Measurements from ENCODE around the gene C3orf70. TPM values are rescaled to one million over a fixed set of nuclear protein-coding genes. Genes with fewer than 3 reads are reported as not detected.

The C3orf70 gene
- total and polyA plus RNA-seq, 9 donors = 3.5 to 17.7 (median 7.6) TPM

DNA sequence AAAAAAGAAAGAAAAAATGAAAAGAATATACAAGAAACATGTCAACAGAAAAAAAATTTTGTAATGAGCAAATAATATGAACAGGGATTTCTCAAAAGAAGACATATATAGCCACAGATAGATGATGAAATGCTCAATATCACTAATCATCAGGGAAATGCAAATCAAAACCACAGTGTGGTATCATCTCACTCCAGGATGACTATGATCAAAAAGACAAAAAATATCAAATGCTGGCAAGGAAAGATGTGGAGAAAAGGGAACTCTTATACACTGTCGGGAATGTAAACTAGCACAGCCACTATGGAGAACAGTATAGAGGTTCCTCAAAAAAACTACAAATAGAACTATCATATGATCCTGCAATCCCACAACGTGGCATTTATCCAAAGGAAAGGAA, 94.1 kb downstream of the C3orf70 start:
- Histone ChIP-seq H3K27me3 (no peaks in the 10 kb centered on the region), H3K9me3 (no peaks in the 10 kb centered on the region), H3K4me3 (no peak overlapping the region), H3K36me3 (no peaks in the 10 kb centered on the region), H3K27ac (no peak overlapping the region), H3K4me1 (ENCODE audit: insufficient read depth) (no peaks in the 10 kb centered on the region)
- TF ChIP-seq POLR2A (IDR thresholded peaks at IDR 0.05) = no peak
- no peak for TF ChIP-seq EP300 (IDR thresholded peaks at IDR 0.05)
- TF ChIP-seq, protein P1, sequence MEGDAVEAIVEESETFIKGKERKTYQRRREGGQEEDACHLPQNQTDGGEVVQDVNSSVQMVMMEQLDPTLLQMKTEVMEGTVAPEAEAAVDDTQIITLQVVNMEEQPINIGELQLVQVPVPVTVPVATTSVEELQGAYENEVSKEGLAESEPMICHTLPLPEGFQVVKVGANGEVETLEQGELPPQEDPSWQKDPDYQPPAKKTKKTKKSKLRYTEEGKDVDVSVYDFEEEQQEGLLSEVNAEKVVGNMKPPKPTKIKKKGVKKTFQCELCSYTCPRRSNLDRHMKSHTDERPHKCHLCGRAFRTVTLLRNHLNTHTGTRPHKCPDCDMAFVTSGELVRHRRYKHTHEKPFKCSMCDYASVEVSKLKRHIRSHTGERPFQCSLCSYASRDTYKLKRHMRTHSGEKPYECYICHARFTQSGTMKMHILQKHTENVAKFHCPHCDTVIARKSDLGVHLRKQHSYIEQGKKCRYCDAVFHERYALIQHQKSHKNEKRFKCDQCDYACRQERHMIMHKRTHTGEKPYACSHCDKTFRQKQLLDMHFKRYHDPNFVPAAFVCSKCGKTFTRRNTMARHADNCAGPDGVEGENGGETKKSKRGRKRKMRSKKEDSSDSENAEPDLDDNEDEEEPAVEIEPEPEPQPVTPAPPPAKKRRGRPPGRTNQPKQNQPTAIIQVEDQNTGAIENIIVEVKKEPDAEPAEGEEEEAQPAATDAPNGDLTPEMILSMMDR (IDR thresholded peaks at IDR 0.05) = no peak
- WGBS, 3 donors = 68 to 80% (median 69%) methylated on average over 2 of the region's 2 CpGs
- intact Hi-C loops (cut with DNase I) = no loop called here
- no peak for DNase-seq

GRCh38 chr3:185057829-185058228, 95.0 kb downstream of the C3orf70 start:
- H3K4me3 ChIP-seq = no peak overlapping the region
- H3K27me3 ChIP-seq = no peaks in the 10 kb centered on the region
- DNase-seq = no peak
- no peak overlapping the region for H3K27ac ChIP-seq
- H3K9me3 ChIP-seq = no peaks in the 10 kb centered on the region
- H3K36me3 ChIP-seq = no peaks in the 10 kb centered on the region
- WGBS, 3 donors = 97 to 100% (median 100%) methylated on average over 1 of the region's 1 CpG
- intact Hi-C loops (cut with DNase I) = no loop called here
- no peak for TF ChIP-seq EP300 (IDR thresholded peaks at IDR 0.05)
- no peak for TF ChIP-seq POLR2A (IDR thresholded peaks at IDR 0.05)
- TF ChIP-seq, protein P1 (IDR thresholded peaks at IDR 0.05) = no peak
- H3K4me1 ChIP-seq (ENCODE audit: insufficient read depth) = no peaks in the 10 kb centered on the region

DNA sequence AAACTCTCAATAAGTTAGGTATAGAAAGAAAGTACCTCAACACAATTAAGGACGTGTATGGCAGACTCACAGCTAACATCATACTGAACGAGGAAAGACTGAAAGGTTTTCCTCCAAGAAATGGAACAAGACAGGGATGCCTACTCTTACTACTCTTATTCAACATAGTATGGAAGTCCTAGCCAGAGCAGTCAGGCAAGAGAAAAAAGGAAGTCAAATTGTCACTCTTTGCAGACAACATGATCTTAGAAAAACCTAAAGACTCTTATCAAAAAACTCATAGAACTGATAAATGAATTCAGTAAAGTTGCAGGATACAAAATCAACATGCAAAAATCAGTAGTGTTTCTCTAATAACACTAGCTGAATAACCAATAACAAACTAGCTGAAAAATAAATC, 96.0 kb downstream of the C3orf70 start:
- no peaks in the 10 kb centered on the region for H3K9me3 ChIP-seq
- DNase-seq = no peak
- no peaks in the 10 kb centered on the region for H3K4me1 ChIP-seq (ENCODE audit: insufficient read depth)
- 90 to 91% (median 91%) methylated on average over 2 of the region's 2 CpGs for WGBS, 3 donors
- H3K4me3 ChIP-seq = no peak overlapping the region
- no peak overlapping the region for H3K27ac ChIP-seq
- H3K36me3 ChIP-seq = no peaks in the 10 kb centered on the region
- intact Hi-C loops (cut with DNase I) = no loop called here
- H3K27me3 ChIP-seq = no peaks in the 10 kb centered on the region
- TF ChIP-seq, protein P1 (IDR thresholded peaks at IDR 0.05) = no peak
- TF ChIP-seq POLR2A (IDR thresholded peaks at IDR 0.05) (no peak), EP300 (IDR thresholded peaks at IDR 0.05) (no peak)

DNA sequence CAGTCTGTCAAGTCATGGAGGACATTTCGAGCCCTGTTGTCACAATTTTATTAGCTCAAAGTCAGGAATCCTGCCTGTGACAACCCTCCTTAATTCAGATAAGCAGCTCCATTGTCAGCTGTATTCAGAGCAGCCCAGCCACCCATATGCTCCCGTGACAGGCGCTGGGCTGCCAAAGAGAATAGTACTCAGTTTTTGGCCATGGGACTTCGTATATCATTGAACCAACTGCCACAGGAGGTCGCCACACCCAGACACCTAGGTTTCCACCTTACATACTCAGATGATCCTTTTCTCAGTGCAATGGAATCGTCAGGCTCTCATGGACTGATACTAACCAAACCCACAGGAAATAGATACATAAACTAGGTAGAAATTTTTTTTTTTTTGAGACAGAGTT, 100.2 kb downstream of the C3orf70 start:
- Histone ChIP-seq H3K36me3 (no peaks in the 10 kb centered on the region), H3K4me1 (ENCODE audit: insufficient read depth) (no peaks in the 10 kb centered on the region), H3K9me3 (no peaks in the 10 kb centered on the region), H3K27me3 (no peaks in the 10 kb centered on the region), H3K27ac (no peak overlapping the region), H3K4me3 (no peak overlapping the region)
- intact Hi-C loops (cut with DNase I) = no loop called here
- no peak for DNase-seq
- no peak for TF ChIP-seq POLR2A (IDR thresholded peaks at IDR 0.05)
- TF ChIP-seq, protein P1 (IDR thresholded peaks at IDR 0.05) = no peak
- TF ChIP-seq EP300 (IDR thresholded peaks at IDR 0.05) = no peak
- 84 to 95% (median 85%) methylated on average over 6 of the region's 6 CpGs for WGBS, 3 donors

- TF ChIP-seq POLR2A (IDR thresholded peaks at IDR 0.05) (no peak), EP300 (IDR thresholded peaks at IDR 0.05) (no peak)
- TF ChIP-seq, protein P1 (IDR thresholded peaks at IDR 0.05) = no peak
- Histone ChIP-seq H3K9me3 (no peaks in the 10 kb centered on the region), H3K27me3 (no peaks in the 10 kb centered on the region), H3K4me3 (no peak overlapping the region), H3K36me3 (no peaks in the 10 kb centered on the region), H3K27ac (no peak overlapping the region), H3K4me1 (ENCODE audit: insufficient read depth) (no peaks in the 10 kb centered on the region)
- DNase-seq = no peak
- 66 to 76% (median 70%) methylated on average over 8 of the region's 8 CpGs for WGBS, 3 donors
- intact Hi-C loops (cut with DNase I) = no loop called here
Measured at GRCh38 chr3:185051801-185052200, 101.1 kb downstream of the C3orf70 start.
